ENCODE data around the gene SERGEF.

DNA sequence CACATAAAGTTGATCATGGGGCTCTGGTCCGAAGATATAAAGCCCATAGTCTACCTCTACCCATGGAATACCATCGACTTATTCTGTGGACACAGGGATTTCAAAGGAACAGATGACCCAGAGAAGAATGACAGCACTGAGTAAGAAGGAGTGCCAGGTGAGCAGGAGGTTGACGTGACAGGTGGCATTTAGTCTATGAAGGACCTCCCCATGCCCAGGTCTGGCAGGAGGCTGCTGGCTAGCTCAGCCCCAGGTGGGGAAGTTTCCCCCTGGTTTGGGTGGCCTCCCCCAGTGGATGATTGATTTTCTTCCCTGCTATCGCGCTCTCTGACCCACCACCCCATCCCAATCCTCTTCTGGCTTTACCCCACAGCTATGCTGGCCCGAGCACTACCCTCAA is 239.2 kb downstream of the SERGEF start:
- no peak for TF ChIP-seq CREB1 (IDR thresholded peaks at IDR 0.05; ENCODE audit: low read depth)
- TF ChIP-seq, protein P1, sequence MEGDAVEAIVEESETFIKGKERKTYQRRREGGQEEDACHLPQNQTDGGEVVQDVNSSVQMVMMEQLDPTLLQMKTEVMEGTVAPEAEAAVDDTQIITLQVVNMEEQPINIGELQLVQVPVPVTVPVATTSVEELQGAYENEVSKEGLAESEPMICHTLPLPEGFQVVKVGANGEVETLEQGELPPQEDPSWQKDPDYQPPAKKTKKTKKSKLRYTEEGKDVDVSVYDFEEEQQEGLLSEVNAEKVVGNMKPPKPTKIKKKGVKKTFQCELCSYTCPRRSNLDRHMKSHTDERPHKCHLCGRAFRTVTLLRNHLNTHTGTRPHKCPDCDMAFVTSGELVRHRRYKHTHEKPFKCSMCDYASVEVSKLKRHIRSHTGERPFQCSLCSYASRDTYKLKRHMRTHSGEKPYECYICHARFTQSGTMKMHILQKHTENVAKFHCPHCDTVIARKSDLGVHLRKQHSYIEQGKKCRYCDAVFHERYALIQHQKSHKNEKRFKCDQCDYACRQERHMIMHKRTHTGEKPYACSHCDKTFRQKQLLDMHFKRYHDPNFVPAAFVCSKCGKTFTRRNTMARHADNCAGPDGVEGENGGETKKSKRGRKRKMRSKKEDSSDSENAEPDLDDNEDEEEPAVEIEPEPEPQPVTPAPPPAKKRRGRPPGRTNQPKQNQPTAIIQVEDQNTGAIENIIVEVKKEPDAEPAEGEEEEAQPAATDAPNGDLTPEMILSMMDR (IDR thresholded peaks at IDR 0.05 in 2 of 3, conservative IDR thresholded peaks at IDR 0.05 in 1 of 3; ENCODE audit: control insufficient read depth in 2 of 3, extremely low read depth in 1 of 3, insufficient read depth in 1 of 3, low read depth in 3 of 3, low read length in 3 of 3) = no peak
- TF ChIP-seq, protein P2, sequence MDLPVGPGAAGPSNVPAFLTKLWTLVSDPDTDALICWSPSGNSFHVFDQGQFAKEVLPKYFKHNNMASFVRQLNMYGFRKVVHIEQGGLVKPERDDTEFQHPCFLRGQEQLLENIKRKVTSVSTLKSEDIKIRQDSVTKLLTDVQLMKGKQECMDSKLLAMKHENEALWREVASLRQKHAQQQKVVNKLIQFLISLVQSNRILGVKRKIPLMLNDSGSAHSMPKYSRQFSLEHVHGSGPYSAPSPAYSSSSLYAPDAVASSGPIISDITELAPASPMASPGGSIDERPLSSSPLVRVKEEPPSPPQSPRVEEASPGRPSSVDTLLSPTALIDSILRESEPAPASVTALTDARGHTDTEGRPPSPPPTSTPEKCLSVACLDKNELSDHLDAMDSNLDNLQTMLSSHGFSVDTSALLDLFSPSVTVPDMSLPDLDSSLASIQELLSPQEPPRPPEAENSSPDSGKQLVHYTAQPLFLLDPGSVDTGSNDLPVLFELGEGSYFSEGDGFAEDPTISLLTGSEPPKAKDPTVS (IDR thresholded peaks at IDR 0.05; ENCODE audit: low read depth, low read length) = no peak
